ENCODE results near the gene CCDC82.

- TF ChIP-seq BHLHE40 (IDR thresholded peaks at IDR 0.05; ENCODE audit: low read depth, low read length) (no peak), CTCF (conservative IDR thresholded peaks at IDR 0.05; ENCODE audit: low read depth, low read length) (no peak), POLR2A (IDR thresholded peaks at IDR 0.05; ENCODE audit: low read depth, low read length) (no peak), RFX5 (IDR thresholded peaks at IDR 0.05; ENCODE audit: low read depth, low read length) (no peak), FOS (IDR thresholded peaks at IDR 0.05; ENCODE audit: low read depth, low read length) (no peak), ELK1 (IDR thresholded peaks at IDR 0.05; ENCODE audit: borderline replicate concordance, low read depth, low read length) (no peak)
These were observed 66.1 kb downstream of the CCDC82 start for GRCh38 chr11:96323642-96323985.

Data from IMR-90 (cell line).